NCI-H146 (cell line): ENCODE results near the gene HEXIM1.

Source experiments
- DNase-seq: peaks from one replicate; lab custom pipeline; 2025; lab: John Stamatoyannopoulos, UW

HEXIM1 gene

GRCh38 chr17:45172232-45172540 lies 23.9 kb downstream of the HEXIM1 start:
- DNase-seq = no peak

- DNase-seq = peak; percentile 9
These were observed 24.4 kb downstream of the HEXIM1 start for GRCh38 chr17:45172541-45173286.

- no peak for DNase-seq
These were observed 27.5 kb downstream of the HEXIM1 start for GRCh38 chr17:45175759-45176115.

GRCh38 chr17:45177563-45177962 lies 29.3 kb downstream of the HEXIM1 start:
- DNase-seq = no peak

- no peak for DNase-seq
These were observed 35.9 kb downstream of the HEXIM1 start for GRCh38 chr17:45184144-45184543.

GRCh38 chr17:45186801-45187354 lies 38.6 kb downstream of the HEXIM1 start:
- peak; percentile 5 for DNase-seq

- no peak for DNase-seq
These were observed 40.7 kb downstream of the HEXIM1 start for GRCh38 chr17:45189009-45189408.

GRCh38 chr17:45190503-45191255 lies 42.4 kb downstream of the HEXIM1 start:
- DNase-seq = no peak

- DNase-seq = no peak
These were observed 47.1 kb downstream of the HEXIM1 start for GRCh38 chr17:45195424-45195823.

- no peak for DNase-seq
These were observed 48.8 kb downstream of the HEXIM1 start for GRCh38 chr17:45197108-45197507.

- DNase-seq = peak; percentile 79
These were observed 49.5 kb downstream of the HEXIM1 start for GRCh38 chr17:45197555-45198334.

GRCh38 chr17:45200701-45201100 lies 52.4 kb downstream of the HEXIM1 start:
- no peak for DNase-seq

- no peak for DNase-seq
These were observed 53.2 kb downstream of the HEXIM1 start for GRCh38 chr17:45201457-45201856.
